ENCODE measurements around the gene WDFY2.
"Not testable (repeated sequence)": the region's sequence is repeated elsewhere in the genome, so short reads cannot be mapped to it uniquely, and the experiment has no call there.

Gene WDFY2

GRCh38 chr13:51674276-51674675 lies 90.0 kb downstream of the WDFY2 start:
- Mint-ChIP-seq H3K27ac (no peak overlapping the region), H3K9me3 (no peaks in the 10 kb centered on the region), H3K27me3 (no peaks in the 10 kb centered on the region), H3K4me1 (ENCODE audit: low read depth) (peaks cover 16% of the 10 kb centered on the region), H3K4me3 (no peak overlapping the region), H3K36me3 (ENCODE audit: low read depth) (no peaks in the 10 kb centered on the region)
- no peak for DNase-seq

GRCh38 chr13:51675385-51675784 lies 91.1 kb downstream of the WDFY2 start:
- H3K36me3 Mint-ChIP-seq (ENCODE audit: low read depth): peaks cover 5% of the 10 kb centered on the region
- peaks cover 11% of the 10 kb centered on the region for H3K4me1 Mint-ChIP-seq (ENCODE audit: low read depth)
- no peak overlapping the region for H3K4me3 Mint-ChIP-seq

GRCh38 chr13:51675877-51676276 lies 91.6 kb downstream of the WDFY2 start:
- no peak for DNase-seq
- Mint-ChIP-seq H3K4me1 (ENCODE audit: low read depth) (peaks cover 12% of the 10 kb centered on the region), H3K27ac (no peak overlapping the region), H3K4me3 (no peak overlapping the region), H3K27me3 (no peaks in the 10 kb centered on the region), H3K36me3 (ENCODE audit: low read depth) (peaks cover 9% of the 10 kb centered on the region), H3K9me3 (no peaks in the 10 kb centered on the region)

More at GRCh38 chr13:51675385-51675784, 91.1 kb downstream of the WDFY2 start:
- Mint-ChIP-seq H3K27ac (no peak overlapping the region), H3K27me3 (no peaks in the 10 kb centered on the region), H3K9me3 (no peaks in the 10 kb centered on the region)
- DNase-seq: no peak

- Mint-ChIP-seq H3K27me3 (no peaks in the 10 kb centered on the region), H3K4me3 (no peak overlapping the region), H3K27ac (no peak overlapping the region), H3K36me3 (ENCODE audit: low read depth) (peaks cover 13% of the 10 kb centered on the region), H3K4me1 (ENCODE audit: low read depth) (peaks cover 19% of the 10 kb centered on the region), H3K9me3 (no peaks in the 10 kb centered on the region)
- no peak for DNase-seq
Measured at GRCh38 chr13:51676739-51677138, 92.5 kb downstream of the WDFY2 start.

- Mint-ChIP-seq H3K9me3 (no peaks in the 10 kb centered on the region), H3K36me3 (ENCODE audit: low read depth) (peaks cover 21% of the 10 kb centered on the region), H3K27me3 (no peaks in the 10 kb centered on the region), H3K4me3 (no peak overlapping the region), H3K27ac (no peak overlapping the region), H3K4me1 (ENCODE audit: low read depth) (peaks cover 12% of the 10 kb centered on the region)
- no peak for DNase-seq
Measured at GRCh38 chr13:51678420-51678819, 94.2 kb downstream of the WDFY2 start.

- Mint-ChIP-seq H3K27me3 (no peaks in the 10 kb centered on the region), H3K9me3 (no peaks in the 10 kb centered on the region), H3K4me3 (no peak overlapping the region), H3K27ac (no peak overlapping the region), H3K36me3 (ENCODE audit: low read depth) (peaks cover 21% of the 10 kb centered on the region), H3K4me1 (ENCODE audit: low read depth) (peaks cover 11% of the 10 kb centered on the region)
- DNase-seq: no peak
Measured at GRCh38 chr13:51679616-51680015, 95.4 kb downstream of the WDFY2 start.

- peaks cover 21% of the 10 kb centered on the region for H3K36me3 Mint-ChIP-seq (ENCODE audit: low read depth)
- DNase-seq: no peak
Measured at GRCh38 chr13:51681037-51681678, 96.9 kb downstream of the WDFY2 start.

GRCh38 chr13:51682686-51683085 lies 98.4 kb downstream of the WDFY2 start:
- H3K4me3 Mint-ChIP-seq: no peak overlapping the region
- H3K4me1 Mint-ChIP-seq (ENCODE audit: low read depth): peaks cover 13% of the 10 kb centered on the region
- no peaks in the 10 kb centered on the region for H3K9me3 Mint-ChIP-seq
- no peak overlapping the region for H3K27ac Mint-ChIP-seq
- no peaks in the 10 kb centered on the region for H3K27me3 Mint-ChIP-seq
- DNase-seq: no peak
- H3K36me3 Mint-ChIP-seq (ENCODE audit: low read depth): peaks cover 21% of the 10 kb centered on the region

More at GRCh38 chr13:51681037-51681678, 96.9 kb downstream of the WDFY2 start:
- Mint-ChIP-seq H3K27me3 (no peaks in the 10 kb centered on the region), H3K4me1 (ENCODE audit: low read depth) (peaks cover 11% of the 10 kb centered on the region), H3K4me3 (no peak overlapping the region), H3K9me3 (no peaks in the 10 kb centered on the region), H3K27ac (no peak overlapping the region)

GRCh38 chr13:51683597-51683996 lies 99.3 kb downstream of the WDFY2 start:
- H3K9me3 Mint-ChIP-seq: no peaks in the 10 kb centered on the region
- H3K4me3 Mint-ChIP-seq: no peak overlapping the region
- H3K27ac Mint-ChIP-seq: no peak overlapping the region
- H3K4me1 Mint-ChIP-seq (ENCODE audit: low read depth): peaks cover 22% of the 10 kb centered on the region
- no peak for DNase-seq
- no peaks in the 10 kb centered on the region for H3K27me3 Mint-ChIP-seq
- H3K36me3 Mint-ChIP-seq (ENCODE audit: low read depth): peaks cover 21% of the 10 kb centered on the region

- no peaks in the 10 kb centered on the region for H3K9me3 Mint-ChIP-seq
- no peak overlapping the region for H3K4me3 Mint-ChIP-seq
- H3K36me3 Mint-ChIP-seq (ENCODE audit: low read depth): peaks cover 21% of the 10 kb centered on the region
- no peaks in the 10 kb centered on the region for H3K27me3 Mint-ChIP-seq
- DNase-seq: no peak
- no peak overlapping the region for H3K27ac Mint-ChIP-seq
- peaks cover 26% of the 10 kb centered on the region for H3K4me1 Mint-ChIP-seq (ENCODE audit: low read depth)
Measured at GRCh38 chr13:51684076-51684475, 99.8 kb downstream of the WDFY2 start.

GRCh38 chr13:51687947-51688714 lies 103.9 kb downstream of the WDFY2 start:
- H3K4me1 Mint-ChIP-seq (ENCODE audit: low read depth): peaks cover 22% of the 10 kb centered on the region
- no peaks in the 10 kb centered on the region for H3K9me3 Mint-ChIP-seq
- H3K36me3 Mint-ChIP-seq (ENCODE audit: low read depth): peaks cover 3% of the 10 kb centered on the region
- no peak for DNase-seq
- H3K4me3 Mint-ChIP-seq: no peak overlapping the region
- no peaks in the 10 kb centered on the region for H3K27me3 Mint-ChIP-seq
- H3K27ac Mint-ChIP-seq: peak overlapping the region; percentile 6

GRCh38 chr13:51688937-51689662 lies 104.8 kb downstream of the WDFY2 start:
- Mint-ChIP-seq H3K4me3 (no peak overlapping the region), H3K9me3 (no peaks in the 10 kb centered on the region), H3K4me1 (ENCODE audit: low read depth) (peaks cover 22% of the 10 kb centered on the region), H3K27ac (no peak overlapping the region), H3K27me3 (no peaks in the 10 kb centered on the region), H3K36me3 (ENCODE audit: low read depth) (no peaks in the 10 kb centered on the region)
- DNase-seq: no peak

- no peak for DNase-seq
- Mint-ChIP-seq H3K9me3 (no peaks in the 10 kb centered on the region), H3K36me3 (ENCODE audit: low read depth) (no peaks in the 10 kb centered on the region), H3K27ac (no peak overlapping the region), H3K27me3 (no peaks in the 10 kb centered on the region), H3K4me1 (ENCODE audit: low read depth) (peaks cover 22% of the 10 kb centered on the region), H3K4me3 (no peak overlapping the region)
Measured at GRCh38 chr13:51689663-51689996, 105.4 kb downstream of the WDFY2 start.

- not testable (repeated sequence) for DNase-seq; H3K27ac Mint-ChIP-seq; H3K27me3 Mint-ChIP-seq; H3K36me3 Mint-ChIP-seq (ENCODE audit: low read depth); H3K9me3 Mint-ChIP-seq; H3K4me1 Mint-ChIP-seq (ENCODE audit: low read depth); H3K4me3 Mint-ChIP-seq
Measured at GRCh38 chr13:51695677-51696076, 111.4 kb downstream of the WDFY2 start.

GRCh38 chr13:51697181-51697580 lies 112.9 kb downstream of the WDFY2 start:
- Mint-ChIP-seq H3K36me3 (ENCODE audit: low read depth) (peaks cover 3% of the 10 kb centered on the region), H3K27ac (no peak overlapping the region), H3K27me3 (no peaks in the 10 kb centered on the region), H3K9me3 (no peaks in the 10 kb centered on the region), H3K4me3 (no peak overlapping the region), H3K4me1 (ENCODE audit: low read depth) (no peaks in the 10 kb centered on the region)
- no peak for DNase-seq

All from activated T-cell treated with anti-CD3 and anti-CD28 coated beads, Interleukin-2, amount 50 U/mL, for 24 hours (primary cell).